Adrenal gland (tissue), 12 donors: Measurements from ENCODE around the gene FXYD5. TPM values are rescaled to one million over a fixed set of nuclear protein-coding genes. Genes with fewer than 3 reads are reported as not detected.

Source experiments
- DNase-seq, 7 donors: peaks; one replicate each; pipeline ENCODE4 v3.0.0-alpha.2; 2019 to 2020
- H3K27ac ChIP-seq, 5 donors: fragments of 200-600 bp; sonication (generic) in 4 of 5; 1 replicate in 3 of 5; 2 replicates in 2 of 5; pipeline versions ENCODE4 v1.5.1 to v1.8.0; 2016 to 2020; ENCODE audit warnings: mild to moderate bottlenecking in 1 of 5
- H3K27me3 ChIP-seq: fragments of 200-600 bp; 2 replicates; pipeline ENCODE4 v1.8.0; 2021
- H3K36me3 ChIP-seq, 2 donors: fragments of 200-600 bp; replicated peaks in 1 of 2; 1 replicate in 1 of 2; 2 replicates in 1 of 2; pipeline versions ENCODE4 v1.5.1 to v1.8.0; 2018 to 2022
- H3K4me1 ChIP-seq, 2 donors: fragments of 200-600 bp; replicated peaks in 1 of 2; 1 replicate in 1 of 2; 2 replicates in 1 of 2; pipeline versions ENCODE4 v1.5.1 to v1.8.0; 2018 to 2021
- H3K4me3 ChIP-seq, 4 donors: fragments of 200-600 bp; sonication (generic) in 3 of 4; one replicate each; pipeline ENCODE4 v1.5.1; 2016 to 2018
- H3K9me3 ChIP-seq, 3 donors: fragments of 200-600 bp; sonication (generic) in 1 of 3; replicated peaks in 1 of 3; 1 replicate in 2 of 3; 2 replicates in 1 of 3; pipeline versions ENCODE4 v1.5.1 to v1.8.0; 2016 to 2021
- CTCF ChIP-seq, 6 experiments: fragments of 450-650 bp in 4 of 6; fragments of 200-600 bp in 2 of 6; sonication (generic) in 1 of 6; IDR thresholded peaks; 1 replicate in 5 of 6; 2 replicates in 1 of 6; pipeline versions ENCODE4 v1.5.1 to v1.8.0; 2016 to 2021; ENCODE audit warnings: antibody characterized with exemption in 6 of 6, mild to moderate bottlenecking in 2 of 6, moderate library complexity in 1 of 6
- POLR2A ChIP-seq, 2 donors: fragments of 450-650 bp; IDR thresholded peaks; one replicate each; pipeline ENCODE4 v1.6.1; 2017; ENCODE audit warnings: antibody characterized with exemption in 2 of 2, mild to moderate bottlenecking in 2 of 2, moderate library complexity in 1 of 2
- WGBS, 4 donors: extraction: QIAGEN DNeasy Blood & Tissue Kit in 2 of 4; methylation state at CpG; one replicate each; pipeline versions ENCODE4 v1.1.5 to v1.1.7; 2013 to 2017; 5-methylcytosine and 5-hydroxymethylcytosine counted together
- intact Hi-C, 2 donors: fragments of 100-400 bp; cut with DNase I; formaldehyde crosslinking; loops; one replicate each; pipeline versions ENCODE4 v1.14.1 to v1.15.0; 2022 to 2023
- polyA plus RNA-seq, 3 donors: library from polyadenylated mRNA; stranded (reverse); fragments of 200-250 nt in 2 of 3; fragments of 350-450 nt in 1 of 3; fragmentation: Illumina TruSeq in 1 of 3; extraction: RNeasy Lipid Tissue Mini Kit (QIAGEN cat#74804) in 1 of 3; gene quantifications; one replicate each; pipeline ENCODE4 v1.2.3, GENCODE V29; 2013 to 2014
- total RNA-seq, 9 donors: library from RNA; depleted of rRNA in 4 of 9; stranded (reverse); fragments of >200 nt in 4 of 9; fragments of 120-200 nt in 1 of 9; fragmentation: NEBNext Ultra II Directional in 1 of 9; extraction: Animal tissue kit (Norgen Biotek cat#: 25700) in 1 of 9; gene quantifications; one replicate each; pipeline versions ENCODE4 v1.1.0 to v1.2.4, GENCODE V29; 2013 to 2023
- donor health status: healthy with polysubstance abuse.
- donor health status: Bipolar disorder and iron deficiency.
- donor health status: DM: yes; HTN: yes; CAD: no.
- donor health status: DM: no; HTN: no; CAD: no.
- donor health status: DM: no; HTN: no; CAD: no.
- donor health status: DM: yes; HTN: yes; CAD: no.

The FXYD5 gene
- total and polyA plus RNA-seq, 12 donors, result 4.2 to 123 (median 38.9) TPM

GRCh38 chr19:35136977-35137702 is 17.4 kb upstream of the FXYD5 start:
- no peak for DNase-seq
- H3K4me1 ChIP-seq, result peaks cover 0 to 8% of the 10 kb centered on the region in 2 donors
- no peak overlapping the region for H3K27ac ChIP-seq
- H3K4me3 ChIP-seq, result no peak overlapping the region
- 61 to 71% (median 66%) methylated on average over 9 of the region's 9 CpGs for WGBS, 4 donors
- intact Hi-C loops, result loop anchor here in 1 of 2 donors (10.0 kb wide), 1 partner anchor 72 kb away; no protein-coding TSS in a partner anchor
- TF ChIP-seq POLR2A (IDR thresholded peaks at IDR 0.05), result no peak
- H3K36me3 ChIP-seq, result no peaks in the 10 kb centered on the region
- H3K9me3 ChIP-seq, result no peaks in the 10 kb centered on the region
- peaks cover under 1% of the 10 kb centered on the region for H3K27me3 ChIP-seq

- intact Hi-C loops, result loop anchor here in 1 of 2 donors (10.0 kb wide), 1 partner anchor 74 kb away; no protein-coding TSS in a partner anchor
These were observed 16.1 kb upstream of the FXYD5 start, which contains the start of gene FXYD1 for GRCh38 chr19:35138305-35138892. TSS of gene FXYD1 (plus strand) at chr19:35138824. CDS start at chr19:35140080, 1,256 bp downstream.

GRCh38 chr19:35140207-35140961 is 14.2 kb upstream of the FXYD5 start:
- H3K27ac ChIP-seq, result peak overlapping the region in 2 of 5 donors; percentile 70 to 87

More at GRCh38 chr19:35138305-35138892, 16.1 kb upstream of the FXYD5 start, which contains the start of gene FXYD1:
- peaks cover 4% of the 10 kb centered on the region for H3K27me3 ChIP-seq
- DNase-seq, result no peak
- WGBS, 4 donors, result 58 to 60% (median 59%) methylated on average over 13 to 18 of the region's 18 CpGs; no CpG with 5 or more reads in 1 of the 4 donors
- no peaks in the 10 kb centered on the region for H3K9me3 ChIP-seq
- peak within 1 kb of the TSS in 1 of 4 donors; percentile 10 for H3K4me3 ChIP-seq
- TF ChIP-seq POLR2A (IDR thresholded peaks at IDR 0.05) (no peak), CTCF (IDR thresholded peaks at IDR 0.05) (no peak)
- peak within 1 kb of the TSS in 3 of 5 donors; percentile 43 to 87 (median 70) for H3K27ac ChIP-seq
- no peaks in the 10 kb centered on the region for H3K36me3 ChIP-seq
- H3K4me1 ChIP-seq, result peaks cover 0 to 15% of the 10 kb centered on the region in 2 donors

More at GRCh38 chr19:35140207-35140961, 14.2 kb upstream of the FXYD5 start:
- WGBS, 4 donors, result 47 to 58% (median 51%) methylated on average over 12 of the region's 12 CpGs
- Histone ChIP-seq H3K9me3 (no peaks in the 10 kb centered on the region), H3K27me3 (peaks cover 4% of the 10 kb centered on the region), H3K4me3 (peak overlapping the region in 1 of 4 donors; percentile 10), H3K4me1 (peaks cover 0 to 15% of the 10 kb centered on the region in 2 donors), H3K36me3 (no peaks in the 10 kb centered on the region)
- TF ChIP-seq POLR2A (IDR thresholded peaks at IDR 0.05), result no peak
- no peak for TF ChIP-seq CTCF (IDR thresholded peaks at IDR 0.05)
- intact Hi-C loops, result loop anchor here in 1 of 2 donors (5.0 kb wide), 1 partner anchor 127 kb away; the partner anchor contains the start of gene USF2
- no peak for DNase-seq
